Measurements from ENCODE around the gene CHD9. TPM values are rescaled to one million over a fixed set of nuclear protein-coding genes. Genes with fewer than 3 reads are reported as not detected.
A peak's percentile ranks its signal among the peaks of the same experiment; 100 is the strongest.

The CHD9 gene
- total RNA-seq, 1 donor from 2014 or later = 77.4 TPM

DNA sequence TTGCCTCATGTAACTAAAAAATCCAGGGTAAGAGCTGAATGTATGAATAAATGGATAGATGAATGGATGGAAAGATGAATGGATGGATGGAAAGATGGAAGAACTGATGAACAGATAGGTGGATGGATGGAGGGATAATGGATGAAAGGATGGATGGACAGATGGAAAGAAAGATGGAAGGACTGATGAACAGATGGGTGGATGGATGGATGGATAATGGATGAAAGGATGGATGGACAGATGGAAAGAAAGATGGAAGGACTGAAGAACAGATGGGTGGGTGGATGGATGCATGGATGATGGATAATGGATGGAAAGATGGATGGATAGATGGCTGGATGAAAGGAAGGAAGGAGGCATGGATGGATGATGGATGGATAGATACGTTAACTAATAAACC lies 14.0 kb upstream of the CHD9 start:
- Histone ChIP-seq H3K4me2 (ENCODE audit: low read length) (no peak overlapping the region), H3K9ac (ENCODE audit: low read length) (no peak overlapping the region), H3K4me1 (ENCODE audit: insufficient read depth, low read length) (no peaks in the 10 kb centered on the region), H3K27ac (ENCODE audit: low read depth, low read length) (no peak overlapping the region), H3K4me3 (ENCODE audit: insufficient read depth, low read depth, low read length) (no peak overlapping the region), H3K27me3 (ENCODE audit: insufficient read depth, low read length) (peaks cover 13% of the 10 kb centered on the region), H3K36me3 (ENCODE audit: insufficient read depth, low read length) (no peaks in the 10 kb centered on the region), H2AFZ (ENCODE audit: low read depth, low read length) (no peak overlapping the region), H4K20me1 (ENCODE audit: insufficient read depth, low read length) (no peaks in the 10 kb centered on the region), H3K79me2 (ENCODE audit: insufficient read depth, low read length) (no peaks in the 10 kb centered on the region), H3K9me3 (ENCODE audit: insufficient read depth, low read depth, low read length) (no peaks in the 10 kb centered on the region)
- Mint-ChIP-seq H3K36me3 (ENCODE audit: low read depth, unreplicated experiment) (peaks cover 11% of the 10 kb centered on the region), H3K27ac (ENCODE audit: unreplicated experiment) (no peak overlapping the region), H3K27me3 (ENCODE audit: low read depth, unreplicated experiment) (no peaks in the 10 kb centered on the region), H3K4me1 (ENCODE audit: low read depth, unreplicated experiment) (peaks cover 31% of the 10 kb centered on the region), H3K9me3 (ENCODE audit: unreplicated experiment) (peaks cover 9% of the 10 kb centered on the region), H3K4me3 (ENCODE audit: unreplicated experiment) (no peak overlapping the region)
- TF ChIP-seq, protein P1, sequence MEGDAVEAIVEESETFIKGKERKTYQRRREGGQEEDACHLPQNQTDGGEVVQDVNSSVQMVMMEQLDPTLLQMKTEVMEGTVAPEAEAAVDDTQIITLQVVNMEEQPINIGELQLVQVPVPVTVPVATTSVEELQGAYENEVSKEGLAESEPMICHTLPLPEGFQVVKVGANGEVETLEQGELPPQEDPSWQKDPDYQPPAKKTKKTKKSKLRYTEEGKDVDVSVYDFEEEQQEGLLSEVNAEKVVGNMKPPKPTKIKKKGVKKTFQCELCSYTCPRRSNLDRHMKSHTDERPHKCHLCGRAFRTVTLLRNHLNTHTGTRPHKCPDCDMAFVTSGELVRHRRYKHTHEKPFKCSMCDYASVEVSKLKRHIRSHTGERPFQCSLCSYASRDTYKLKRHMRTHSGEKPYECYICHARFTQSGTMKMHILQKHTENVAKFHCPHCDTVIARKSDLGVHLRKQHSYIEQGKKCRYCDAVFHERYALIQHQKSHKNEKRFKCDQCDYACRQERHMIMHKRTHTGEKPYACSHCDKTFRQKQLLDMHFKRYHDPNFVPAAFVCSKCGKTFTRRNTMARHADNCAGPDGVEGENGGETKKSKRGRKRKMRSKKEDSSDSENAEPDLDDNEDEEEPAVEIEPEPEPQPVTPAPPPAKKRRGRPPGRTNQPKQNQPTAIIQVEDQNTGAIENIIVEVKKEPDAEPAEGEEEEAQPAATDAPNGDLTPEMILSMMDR (IDR thresholded peaks at IDR 0.05; ENCODE audit: insufficient read depth, low read depth, low read length) = no peak
- no peak for TF ChIP-seq EZH2 (IDR thresholded peaks at IDR 0.05; ENCODE audit: insufficient read depth, low read length)
- FAIRE-seq (no peak), DNase-seq (ENCODE audit: low read depth) (no peak)

DNA sequence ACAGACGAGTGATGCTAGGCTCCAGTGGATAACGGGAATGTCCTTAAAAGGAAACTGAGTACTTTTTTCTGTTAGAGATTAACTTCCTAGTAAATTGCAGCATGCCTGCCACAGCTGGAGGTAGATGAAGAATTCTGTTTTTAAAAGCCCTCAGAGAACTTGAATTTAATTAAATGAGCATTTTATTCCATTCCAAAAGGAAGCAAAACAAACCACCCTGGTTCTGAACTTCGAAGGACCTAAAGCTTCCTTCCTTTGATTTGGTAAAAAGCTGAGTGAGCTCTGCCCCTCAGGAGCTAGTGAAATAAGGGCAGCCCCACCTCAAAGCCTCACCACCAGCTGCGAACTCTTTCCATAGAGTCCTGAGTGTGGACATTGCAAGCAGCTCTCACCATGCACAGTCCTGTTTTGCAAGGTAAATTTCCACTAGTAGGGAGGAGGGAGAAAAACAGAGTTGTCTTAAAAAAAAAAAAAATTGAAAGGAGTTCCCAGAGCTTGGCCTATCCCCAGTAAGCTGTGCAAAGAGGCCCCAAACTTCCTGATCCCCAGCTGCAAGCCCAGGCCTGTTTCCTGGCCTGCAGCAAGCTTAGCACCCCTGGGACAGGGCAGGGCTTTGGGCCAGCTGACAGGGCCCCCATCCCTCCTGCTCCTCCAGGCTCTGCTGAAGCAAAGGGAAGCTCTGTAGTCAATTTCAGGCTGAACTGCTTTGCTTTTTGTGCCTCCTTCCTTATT lies 13.3 kb upstream of the CHD9 start:
- H3K27ac ChIP-seq (ENCODE audit: low read depth, low read length) = no peak overlapping the region
- peaks cover 31% of the 10 kb centered on the region for H3K4me1 Mint-ChIP-seq (ENCODE audit: low read depth, unreplicated experiment)
- TF ChIP-seq, protein P1 (IDR thresholded peaks at IDR 0.05; ENCODE audit: insufficient read depth, low read depth, low read length) = no peak
- no peak for TF ChIP-seq EZH2 (IDR thresholded peaks at IDR 0.05; ENCODE audit: insufficient read depth, low read length)
- H3K79me2 ChIP-seq (ENCODE audit: insufficient read depth, low read length) = no peaks in the 10 kb centered on the region
- H3K27me3 ChIP-seq (ENCODE audit: insufficient read depth, low read length) = peaks cover 13% of the 10 kb centered on the region
- H3K36me3 ChIP-seq (ENCODE audit: insufficient read depth, low read length) = no peaks in the 10 kb centered on the region
- H3K27me3 Mint-ChIP-seq (ENCODE audit: low read depth, unreplicated experiment) = no peaks in the 10 kb centered on the region
- peak overlapping the region; percentile 58 for H3K27ac Mint-ChIP-seq (ENCODE audit: unreplicated experiment)
- DNase-seq (ENCODE audit: low read depth) = no peak
- H3K9me3 ChIP-seq (ENCODE audit: insufficient read depth, low read depth, low read length) = no peaks in the 10 kb centered on the region
- H3K9me3 Mint-ChIP-seq (ENCODE audit: unreplicated experiment) = peaks cover 9% of the 10 kb centered on the region
- peaks cover 15% of the 10 kb centered on the region for H3K36me3 Mint-ChIP-seq (ENCODE audit: low read depth, unreplicated experiment)
- H3K4me2 ChIP-seq (ENCODE audit: low read length) = no peak overlapping the region
- H3K9ac ChIP-seq (ENCODE audit: low read length) = no peak overlapping the region
- no peaks in the 10 kb centered on the region for H4K20me1 ChIP-seq (ENCODE audit: insufficient read depth, low read length)
- FAIRE-seq = no peak
- no peak overlapping the region for H3K4me3 Mint-ChIP-seq (ENCODE audit: unreplicated experiment)
- H2AFZ ChIP-seq (ENCODE audit: low read depth, low read length) = peak overlapping the region; percentile 10
- H3K4me1 ChIP-seq (ENCODE audit: insufficient read depth, low read length) = no peaks in the 10 kb centered on the region
- H3K4me3 ChIP-seq (ENCODE audit: insufficient read depth, low read depth, low read length) = no peak overlapping the region

DNA sequence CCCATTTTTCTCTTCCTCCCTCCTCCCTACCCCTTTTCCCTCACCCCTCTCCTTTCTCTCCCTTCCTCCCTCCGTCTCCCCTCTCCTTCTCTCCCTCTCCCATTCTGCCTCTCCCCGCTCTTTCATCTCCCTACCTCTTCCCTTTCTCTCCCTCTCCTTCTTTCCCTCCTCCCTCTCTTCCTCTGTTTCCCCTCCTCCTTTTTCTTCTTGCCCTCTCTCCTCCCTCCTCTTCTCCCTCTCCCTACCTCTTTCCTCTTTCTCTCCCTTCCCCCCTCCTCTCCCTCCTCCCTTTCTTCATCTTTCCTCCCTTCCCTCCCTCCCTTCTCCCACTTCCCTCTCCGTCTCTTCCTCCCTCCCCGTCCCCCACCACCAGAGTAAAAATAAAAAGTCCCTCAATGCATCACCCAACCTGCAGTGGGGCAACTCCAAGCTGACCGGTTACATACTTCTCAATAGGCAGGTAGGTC lies 12.5 kb upstream of the CHD9 start:
- H3K4me2 ChIP-seq (ENCODE audit: low read length) = no peak overlapping the region
- Mint-ChIP-seq H3K4me1 (ENCODE audit: low read depth, unreplicated experiment) (peaks cover 29% of the 10 kb centered on the region), H3K36me3 (ENCODE audit: low read depth, unreplicated experiment) (peaks cover 21% of the 10 kb centered on the region), H3K27ac (ENCODE audit: unreplicated experiment) (no peak overlapping the region), H3K27me3 (ENCODE audit: low read depth, unreplicated experiment) (no peaks in the 10 kb centered on the region), H3K9me3 (ENCODE audit: unreplicated experiment) (peaks cover 5% of the 10 kb centered on the region), H3K4me3 (ENCODE audit: unreplicated experiment) (no peak overlapping the region)
- H4K20me1 ChIP-seq (ENCODE audit: insufficient read depth, low read length) = no peaks in the 10 kb centered on the region
- H3K79me2 ChIP-seq (ENCODE audit: insufficient read depth, low read length) = no peaks in the 10 kb centered on the region
- no peak for FAIRE-seq
- H3K9ac ChIP-seq (ENCODE audit: low read length) = no peak overlapping the region
- H3K27me3 ChIP-seq (ENCODE audit: insufficient read depth, low read length) = peaks cover 13% of the 10 kb centered on the region
- no peaks in the 10 kb centered on the region for H3K9me3 ChIP-seq (ENCODE audit: insufficient read depth, low read depth, low read length)
- no peak for DNase-seq (ENCODE audit: low read depth)
- H3K4me3 ChIP-seq (ENCODE audit: insufficient read depth, low read depth, low read length) = no peak overlapping the region
- TF ChIP-seq, protein P1 (IDR thresholded peaks at IDR 0.05; ENCODE audit: insufficient read depth, low read depth, low read length) = no peak
- TF ChIP-seq EZH2 (IDR thresholded peaks at IDR 0.05; ENCODE audit: insufficient read depth, low read length) = no peak
- H3K4me1 ChIP-seq (ENCODE audit: insufficient read depth, low read length) = no peaks in the 10 kb centered on the region
- H2AFZ ChIP-seq (ENCODE audit: low read depth, low read length) = no peak overlapping the region
- no peak overlapping the region for H3K27ac ChIP-seq (ENCODE audit: low read depth, low read length)
- H3K36me3 ChIP-seq (ENCODE audit: insufficient read depth, low read length) = no peaks in the 10 kb centered on the region

All from astrocyte (in vitro differentiated cells and primary cell).